CD4-positive, alpha-beta T cell (primary cell): ENCODE measurements around the gene GPR68. TPM values are rescaled to one million over a fixed set of nuclear protein-coding genes. Genes with fewer than 3 reads are reported as not detected.

Source experiments
- ATAC-seq: fragments of 200-7000 bp; cut with Tn5 transposase; one replicate; pipeline ENCODE4 v1.10.0; 2022; ENCODE audit warnings: mild to moderate bottlenecking; ENCODE audit not compliant: poor library complexity
- CTCF ChIA-PET: fragments of 350-600 bp; sonication (Branson Sonifier 250); formaldehyde crosslinking; loops from one replicate; lab custom pipeline; 2021; ENCODE audit warnings: antibody characterized with exemption, inconsistent platforms; lab: Charles Lee
- POLR2A ChIA-PET: fragments of 350-600 bp; sonication (Branson Sonifier 250); formaldehyde crosslinking; loops from one replicate; lab custom pipeline; 2021; ENCODE audit warnings: antibody characterized with exemption, inconsistent platforms; lab: Charles Lee
- DNase-seq, 14 experiments: peaks; one replicate each; pipeline ENCODE4 v3.0.0-alpha.2; 2013 to 2020; ENCODE audit warnings: mixed read lengths in 2 of 14
- H3K27ac ChIP-seq, 2 donors: one replicate each; pipeline versions ENCODE4 v1.5.1 to v1.7.0; 2013; ENCODE audit warnings: low read length in 2 of 2, low read depth in 1 of 2, mild to moderate bottlenecking in 1 of 2
- H3K27me3 ChIP-seq, 2 experiments: 1 replicate in 1 of 2; 2 replicates in 1 of 2; pipeline versions ENCODE4 v1.6.1 to v1.7.0; 2013; ENCODE audit warnings: low read length in 2 of 2, control low read depth in 1 of 2, mild to moderate bottlenecking in 1 of 2, moderate library complexity in 1 of 2; ENCODE audit not compliant: insufficient read depth in 2 of 2, control insufficient read depth in 1 of 2
- H3K36me3 ChIP-seq: one replicate; pipeline ENCODE4 v1.6.1; 2013; ENCODE audit warnings: low read length, control low read depth; ENCODE audit not compliant: insufficient read depth
- H3K4me1 ChIP-seq: one replicate; pipeline ENCODE4 v1.6.1; 2013; ENCODE audit warnings: low read length, control low read depth; ENCODE audit not compliant: insufficient read depth
- H3K4me3 ChIP-seq: one replicate; pipeline ENCODE4 v1.5.1; 2013; ENCODE audit warnings: mild to moderate bottlenecking, low read length, moderate library complexity
- H3K9me3 ChIP-seq, 2 experiments: 1 replicate in 1 of 2; 2 replicates in 1 of 2; pipeline versions ENCODE4 v1.6.1 to v1.7.0; 2013; ENCODE audit warnings: low read length in 2 of 2, mild to moderate bottlenecking in 2 of 2, control low read depth in 1 of 2, moderate library complexity in 1 of 2; ENCODE audit not compliant: control insufficient read depth in 1 of 2, insufficient read depth in 1 of 2
- H3K27ac Mint-ChIP-seq: one replicate; pipeline ENCODE4 v1.8.0; 2020; ENCODE audit warnings: mixed read lengths
- H3K27me3 Mint-ChIP-seq: one replicate; pipeline ENCODE4 v1.8.0; 2021; ENCODE audit warnings: mixed read lengths
- H3K36me3 Mint-ChIP-seq: one replicate; pipeline ENCODE4 v1.8.0; 2021; ENCODE audit warnings: low read depth, mixed read lengths
- H3K4me1 Mint-ChIP-seq: one replicate; pipeline ENCODE4 v1.8.0; 2021; ENCODE audit warnings: low read depth, mixed read lengths
- H3K4me3 Mint-ChIP-seq: one replicate; pipeline ENCODE4 v1.8.0; 2020; ENCODE audit warnings: mild to moderate bottlenecking, mixed read lengths
- H3K9me3 Mint-ChIP-seq: one replicate; pipeline ENCODE4 v1.8.0; 2020; ENCODE audit warnings: mixed read lengths
- intact Hi-C, 2 experiments: fragments of 100-400 bp; cut with DNase I in 1 of 2; cut with micrococcal nuclease in 1 of 2; formaldehyde crosslinking; loops; one replicate each; pipeline versions ENCODE4 v1.15.1 to v1.9.0; 2023 to 2025; cut with DNase I, micrococcal nuclease
- total RNA-seq, 174 experiments: library from RNA in 2 of 174; stranded (reverse) in 2 of 174; gene quantifications; one replicate each; pipeline ENCODE4 v1.2.3 and lab custom pipeline; 2021 to 2026
- TF ChIP-seq, protein P1 (sequence below): fragments of 200-600 bp; IDR thresholded peaks from one replicate; pipeline ENCODE4 v1.8.0; 2022; ENCODE audit warnings: antibody characterized with exemption, mild to moderate bottlenecking

The GPR68 gene
- total RNA-seq, 2 experiments from 2014 or later = 2.8 to 2.9 TPM

DNA sequence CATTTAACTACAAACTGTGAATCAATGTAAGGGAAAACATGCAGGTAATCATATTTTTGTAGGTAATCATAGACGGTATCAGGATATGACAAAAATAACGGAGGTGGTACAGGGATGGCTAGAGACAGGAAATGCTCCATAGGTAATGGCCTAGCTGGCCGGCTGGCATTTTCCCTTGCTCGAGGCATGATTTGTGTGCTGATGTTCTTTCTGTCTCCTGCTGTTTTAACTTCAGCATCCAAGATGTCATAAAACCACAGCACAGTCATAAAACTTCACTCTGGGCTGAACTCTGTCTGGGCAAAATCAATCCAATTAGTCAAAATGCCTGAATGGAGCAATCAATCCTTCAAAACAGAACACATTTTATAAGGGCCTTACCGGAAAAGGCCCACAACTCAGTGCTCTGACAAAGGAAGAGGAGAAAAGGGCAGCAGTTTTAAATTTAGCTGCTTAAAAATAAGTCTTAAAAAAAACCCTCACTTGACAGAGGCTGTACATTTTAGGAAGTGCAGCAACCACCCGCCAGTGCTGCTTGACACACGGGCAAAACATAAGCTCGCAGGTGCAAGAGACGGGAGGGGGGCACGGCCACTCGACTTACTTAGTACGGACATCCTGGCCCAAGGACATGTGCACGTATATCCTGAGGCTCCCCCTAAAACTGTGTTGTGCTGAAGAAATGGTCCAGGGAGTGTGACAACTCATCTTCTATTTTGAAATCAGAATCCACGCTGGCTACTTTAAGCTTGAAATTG is 40.5 kb upstream of the GPR68 start:
- DNase-seq = no peak

DNA sequence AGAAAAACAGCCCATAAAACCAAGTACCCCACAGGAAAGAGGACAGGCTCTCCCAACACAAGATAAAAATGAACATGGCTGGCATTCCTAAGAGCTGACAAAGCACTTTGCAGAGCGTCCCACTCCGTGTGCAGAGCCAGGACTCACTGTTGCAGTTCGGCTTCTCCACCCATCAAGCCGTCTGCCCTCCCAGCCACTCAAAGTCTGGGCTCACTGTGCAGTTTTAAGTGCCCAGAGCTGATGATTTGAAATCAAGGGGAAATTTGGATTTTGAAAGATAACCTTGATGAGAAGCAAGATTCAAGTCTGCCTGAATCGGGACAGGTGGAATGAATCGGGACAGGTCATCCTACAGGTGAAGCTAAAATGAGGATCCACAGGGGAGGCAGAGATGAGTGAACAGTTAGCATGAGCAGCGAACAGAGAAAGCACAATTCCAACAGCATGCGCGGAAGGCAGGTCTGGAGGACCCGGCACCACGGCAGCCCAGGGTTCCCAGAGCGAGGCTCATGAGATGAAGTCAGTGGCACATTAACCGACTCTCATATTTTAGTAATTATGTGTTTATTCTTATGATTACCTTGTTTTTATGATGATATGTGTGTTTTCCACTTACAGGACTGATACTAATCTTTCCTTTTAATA is 39.8 kb upstream of the GPR68 start:
- peaks cover 98% of the 10 kb centered on the region for H3K36me3 ChIP-seq
- ChIA-PET CTCF (interaction anchor here (6.1 kb wide), 1 partner anchor 107 kb away, joined by 57 read pairs; no protein-coding TSS in a partner anchor), POLR2A (no interaction called here)
- Mint-ChIP-seq H3K9me3 (no peaks in the 10 kb centered on the region), H3K27ac (peak overlapping the region; percentile 42), H3K4me3 (no peak overlapping the region), H3K36me3 (peaks cover 97% of the 10 kb centered on the region), H3K4me1 (peaks cover 7% of the 10 kb centered on the region), H3K27me3 (no peaks in the 10 kb centered on the region)
- no peak overlapping the region for H3K27ac ChIP-seq
- H3K9me3 ChIP-seq = no peaks in the 10 kb centered on the region
- TF ChIP-seq, protein P1, sequence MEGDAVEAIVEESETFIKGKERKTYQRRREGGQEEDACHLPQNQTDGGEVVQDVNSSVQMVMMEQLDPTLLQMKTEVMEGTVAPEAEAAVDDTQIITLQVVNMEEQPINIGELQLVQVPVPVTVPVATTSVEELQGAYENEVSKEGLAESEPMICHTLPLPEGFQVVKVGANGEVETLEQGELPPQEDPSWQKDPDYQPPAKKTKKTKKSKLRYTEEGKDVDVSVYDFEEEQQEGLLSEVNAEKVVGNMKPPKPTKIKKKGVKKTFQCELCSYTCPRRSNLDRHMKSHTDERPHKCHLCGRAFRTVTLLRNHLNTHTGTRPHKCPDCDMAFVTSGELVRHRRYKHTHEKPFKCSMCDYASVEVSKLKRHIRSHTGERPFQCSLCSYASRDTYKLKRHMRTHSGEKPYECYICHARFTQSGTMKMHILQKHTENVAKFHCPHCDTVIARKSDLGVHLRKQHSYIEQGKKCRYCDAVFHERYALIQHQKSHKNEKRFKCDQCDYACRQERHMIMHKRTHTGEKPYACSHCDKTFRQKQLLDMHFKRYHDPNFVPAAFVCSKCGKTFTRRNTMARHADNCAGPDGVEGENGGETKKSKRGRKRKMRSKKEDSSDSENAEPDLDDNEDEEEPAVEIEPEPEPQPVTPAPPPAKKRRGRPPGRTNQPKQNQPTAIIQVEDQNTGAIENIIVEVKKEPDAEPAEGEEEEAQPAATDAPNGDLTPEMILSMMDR = no peak
- H3K4me3 ChIP-seq = no peak overlapping the region
- DNase-seq (no peak), ATAC-seq (no peak)
- intact Hi-C loops = loop anchor here in 1 of 2 experiments (5.0 kb wide), 1 partner anchor 62 kb away; no protein-coding TSS in a partner anchor
- peaks cover 9% of the 10 kb centered on the region for H3K4me1 ChIP-seq
- no peaks in the 10 kb centered on the region for H3K27me3 ChIP-seq

More for the DNA sequence above, 40.5 kb upstream of the GPR68 start:
- H3K4me1 ChIP-seq = peaks cover 9% of the 10 kb centered on the region
- H3K36me3 ChIP-seq = peaks cover 98% of the 10 kb centered on the region
- H3K27me3 Mint-ChIP-seq = no peaks in the 10 kb centered on the region
- no peak overlapping the region for H3K27ac ChIP-seq
- no peaks in the 10 kb centered on the region for H3K9me3 Mint-ChIP-seq
- intact Hi-C loops = loop anchor here (5.0 kb wide), 3 partner anchors 38 to 93 kb away; no protein-coding TSS in a partner anchor
- H3K27ac Mint-ChIP-seq = no peak overlapping the region
- H3K36me3 Mint-ChIP-seq = peaks cover 97% of the 10 kb centered on the region
- TF ChIP-seq, protein P1 = no peak
- no peak for ATAC-seq
- CTCF ChIA-PET = interaction anchor here (1.2 to 6.1 kb wide), 4 partner anchors 57 to 382 kb away, joined by 4 to 57 read pairs (median 12); no protein-coding TSS in a partner anchor
- no peak overlapping the region for H3K4me3 ChIP-seq
- H3K4me1 Mint-ChIP-seq = peaks cover 7% of the 10 kb centered on the region
- H3K4me3 Mint-ChIP-seq = no peak overlapping the region
- no peaks in the 10 kb centered on the region for H3K27me3 ChIP-seq
- POLR2A ChIA-PET = interaction anchor here (1.1 to 1.4 kb wide), 2 partner anchors 41 to 108 kb away, joined by 3 to 10 read pairs; partner anchors contain the start of gene GPR68
- no peaks in the 10 kb centered on the region for H3K9me3 ChIP-seq

DNA sequence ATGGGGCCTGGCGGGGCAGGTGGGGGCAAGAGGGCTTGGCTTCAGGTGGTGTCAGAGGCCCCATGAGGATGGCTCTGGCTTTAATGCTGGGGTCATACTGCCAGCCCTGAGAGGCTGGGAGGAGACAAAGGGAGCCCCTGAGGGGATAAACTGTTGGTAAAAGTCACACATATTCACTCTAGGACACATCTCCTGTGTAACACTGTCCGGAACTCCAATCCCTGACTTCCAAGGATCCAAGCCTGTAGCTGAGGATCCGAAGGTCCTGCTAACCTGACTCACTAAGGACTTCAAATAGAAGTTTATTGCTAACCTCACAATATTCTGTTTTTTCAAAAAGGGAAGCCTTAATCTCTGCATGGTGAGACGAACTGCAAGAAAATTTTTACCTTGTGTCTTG is 39.2 kb upstream of the GPR68 start:
- TF ChIP-seq, protein P1 = no peak
- Mint-ChIP-seq H3K36me3 (peaks cover 99% of the 10 kb centered on the region), H3K27ac (peak overlapping the region; percentile 42), H3K4me3 (no peak overlapping the region), H3K9me3 (no peaks in the 10 kb centered on the region), H3K4me1 (peaks cover 7% of the 10 kb centered on the region), H3K27me3 (no peaks in the 10 kb centered on the region)
- Histone ChIP-seq H3K4me3 (no peak overlapping the region), H3K4me1 (peaks cover 9% of the 10 kb centered on the region), H3K9me3 (no peaks in the 10 kb centered on the region), H3K27me3 (no peaks in the 10 kb centered on the region), H3K36me3 (peaks cover 98% of the 10 kb centered on the region), H3K27ac (no peak overlapping the region)
- POLR2A ChIA-PET = interaction anchor here (1.1 kb wide), 1 partner anchor 40 kb away, joined by 3 read pairs; no protein-coding TSS in a partner anchor
- DNase-seq (no peak), ATAC-seq (no peak)
- CTCF ChIA-PET = interaction anchor here (6.1 kb wide), 1 partner anchor 106 kb away, joined by 57 read pairs; no protein-coding TSS in a partner anchor
- intact Hi-C loops = loop anchor here in 1 of 2 experiments (5.0 kb wide), 1 partner anchor 61 kb away; no protein-coding TSS in a partner anchor
